Measurements from ENCODE around the gene PKDCC. TPM values are rescaled to one million over a fixed set of nuclear protein-coding genes. Genes with fewer than 3 reads are reported as not detected.
"Not testable (repeated sequence)": the region's sequence is repeated elsewhere in the genome, so short reads cannot be mapped to it uniquely, and the experiment has no call there.

PKDCC gene
- polyA plus RNA-seq, 1 donor (not counting 4 experiments of a cell fraction or from before 2014, with no cell fraction given), result not detected

DNA sequence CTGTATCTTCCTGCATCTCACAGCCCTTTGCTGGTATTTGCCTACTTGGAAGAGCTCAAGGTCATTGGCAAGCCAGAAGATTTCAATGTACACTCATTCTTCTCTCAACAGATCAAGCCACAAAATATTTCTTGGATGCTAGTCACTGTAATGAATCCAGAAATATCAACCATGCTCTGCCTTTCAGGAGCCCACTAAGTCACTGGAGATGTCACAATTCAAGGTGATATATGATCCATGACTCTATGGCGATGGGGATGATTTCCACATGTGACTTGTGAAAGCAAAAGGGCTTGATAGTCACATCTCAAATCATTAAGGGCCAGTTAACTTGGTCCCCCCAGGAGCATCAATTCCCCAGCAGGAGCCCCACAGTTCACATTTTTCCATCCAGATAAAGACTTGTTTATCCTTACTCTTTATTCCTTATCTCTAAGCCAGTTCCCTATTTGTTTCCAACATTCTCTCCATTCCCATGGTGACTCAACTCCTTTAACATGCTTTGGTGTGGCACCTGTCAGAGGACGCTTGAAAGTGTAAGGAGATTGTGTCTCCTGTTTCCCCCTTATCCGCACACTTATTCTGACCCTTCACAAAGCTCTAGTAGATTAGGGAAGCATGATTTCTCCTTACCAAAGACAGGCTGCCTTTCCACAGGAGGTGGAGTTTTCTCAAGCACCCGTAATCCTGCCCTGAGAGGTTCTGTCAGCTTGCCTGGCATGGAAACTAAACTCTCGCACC, 15.8 kb downstream of the PKDCC start:
- no peak overlapping the region for H3K4me3 ChIP-seq (ENCODE audit: control insufficient read depth in 2 of 3, extremely low read depth in 1 of 3, insufficient read depth in 2 of 3, low read depth in 1 of 3, low read length in 3 of 3)
- DNase-seq (ENCODE audit: low read depth, low spot score), result no peak
- H3K27ac ChIP-seq (ENCODE audit: control insufficient read depth, insufficient read depth, low read length), result no peak overlapping the region
- FAIRE-seq, result no peak
- no peaks in the 10 kb centered on the region for H3K9me3 ChIP-seq (ENCODE audit: control insufficient read depth, low read depth, low read length)
- H3K4me1 ChIP-seq (ENCODE audit: control insufficient read depth, extremely low read depth, insufficient read depth, low read length), result no peaks in the 10 kb centered on the region
- no peaks in the 10 kb centered on the region for H4K20me1 ChIP-seq (ENCODE audit: control insufficient read depth, extremely low read depth, insufficient read depth, low read length)
- H3K9me1 ChIP-seq (ENCODE audit: control insufficient read depth, extremely low read depth, insufficient read depth, low read length), result no peaks in the 10 kb centered on the region
- TF ChIP-seq EZH2 (IDR thresholded peaks at IDR 0.05; ENCODE audit: low read length), result no peak
- TF ChIP-seq, protein P1, sequence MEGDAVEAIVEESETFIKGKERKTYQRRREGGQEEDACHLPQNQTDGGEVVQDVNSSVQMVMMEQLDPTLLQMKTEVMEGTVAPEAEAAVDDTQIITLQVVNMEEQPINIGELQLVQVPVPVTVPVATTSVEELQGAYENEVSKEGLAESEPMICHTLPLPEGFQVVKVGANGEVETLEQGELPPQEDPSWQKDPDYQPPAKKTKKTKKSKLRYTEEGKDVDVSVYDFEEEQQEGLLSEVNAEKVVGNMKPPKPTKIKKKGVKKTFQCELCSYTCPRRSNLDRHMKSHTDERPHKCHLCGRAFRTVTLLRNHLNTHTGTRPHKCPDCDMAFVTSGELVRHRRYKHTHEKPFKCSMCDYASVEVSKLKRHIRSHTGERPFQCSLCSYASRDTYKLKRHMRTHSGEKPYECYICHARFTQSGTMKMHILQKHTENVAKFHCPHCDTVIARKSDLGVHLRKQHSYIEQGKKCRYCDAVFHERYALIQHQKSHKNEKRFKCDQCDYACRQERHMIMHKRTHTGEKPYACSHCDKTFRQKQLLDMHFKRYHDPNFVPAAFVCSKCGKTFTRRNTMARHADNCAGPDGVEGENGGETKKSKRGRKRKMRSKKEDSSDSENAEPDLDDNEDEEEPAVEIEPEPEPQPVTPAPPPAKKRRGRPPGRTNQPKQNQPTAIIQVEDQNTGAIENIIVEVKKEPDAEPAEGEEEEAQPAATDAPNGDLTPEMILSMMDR (optimal IDR thresholded peaks at IDR 0.05 in 1 of 3, IDR thresholded peaks at IDR 0.05 in 1 of 3, conservative IDR thresholded peaks at IDR 0.05 in 1 of 3; ENCODE audit: extremely low read depth in 1 of 3, insufficient read depth in 2 of 3, low read length in 3 of 3), result no peak
- H3K79me2 ChIP-seq (ENCODE audit: control insufficient read depth, insufficient read depth, low read length), result no peaks in the 10 kb centered on the region
- H3K9ac ChIP-seq (ENCODE audit: control insufficient read depth, extremely low read depth, insufficient read depth, low read length), result no peak overlapping the region
- no peak overlapping the region for H3K4me2 ChIP-seq (ENCODE audit: control insufficient read depth, extremely low read depth, insufficient read depth, low read depth, low read length)
- no peak overlapping the region for H2AFZ ChIP-seq (ENCODE audit: control insufficient read depth, low read length)
- dilution Hi-C loops (cut with MboI; ENCODE audit: extremely low pct_ligation_motif_present, low sequenced_read_pairs), result no loop called here
- peaks cover 3% of the 10 kb centered on the region for H3K27me3 ChIP-seq (ENCODE audit: control insufficient read depth, extremely low read depth, insufficient read depth, low read length)
- no peaks in the 10 kb centered on the region for H3K36me3 ChIP-seq (ENCODE audit: control insufficient read depth in 2 of 2, extremely low read depth in 1 of 2, insufficient read depth in 2 of 2, low read length in 2 of 2)

DNA sequence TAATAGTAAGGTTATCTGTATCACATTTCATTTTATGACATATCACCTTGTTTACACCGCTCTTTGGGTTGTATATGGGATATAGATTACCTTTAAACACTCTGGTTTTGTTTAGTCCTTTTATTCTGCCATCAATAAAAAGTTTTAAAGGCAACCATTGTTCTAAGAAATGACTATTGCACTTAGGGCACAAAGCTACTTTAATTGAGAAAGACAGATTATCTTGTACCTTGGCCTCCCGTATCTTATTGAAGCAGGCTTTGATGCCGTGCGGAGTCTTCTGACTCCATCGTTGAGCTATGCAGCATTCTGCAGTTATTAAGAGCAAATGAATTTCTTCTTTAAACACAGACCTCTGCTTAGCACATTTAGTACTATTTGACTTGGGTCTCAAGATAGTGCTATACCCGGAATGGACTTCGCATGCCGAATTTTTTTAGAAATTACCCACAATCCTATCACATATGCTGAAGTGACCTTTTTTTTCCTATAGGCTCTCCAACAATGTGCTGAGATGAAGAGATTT, 16.7 kb downstream of the PKDCC start:
- H3K36me3 ChIP-seq (ENCODE audit: control insufficient read depth in 2 of 2, extremely low read depth in 1 of 2, insufficient read depth in 2 of 2, low read length in 2 of 2), result no peaks in the 10 kb centered on the region
- no peak overlapping the region for H2AFZ ChIP-seq (ENCODE audit: control insufficient read depth, low read length)
- H3K9ac ChIP-seq (ENCODE audit: control insufficient read depth, extremely low read depth, insufficient read depth, low read length), result no peak overlapping the region
- no peaks in the 10 kb centered on the region for H4K20me1 ChIP-seq (ENCODE audit: control insufficient read depth, extremely low read depth, insufficient read depth, low read length)
- DNase-seq (ENCODE audit: low read depth, low spot score) (no peak), FAIRE-seq (no peak)
- no peak overlapping the region for H3K27ac ChIP-seq (ENCODE audit: control insufficient read depth, insufficient read depth, low read length)
- no peak overlapping the region for H3K4me2 ChIP-seq (ENCODE audit: control insufficient read depth, extremely low read depth, insufficient read depth, low read depth, low read length)
- no peaks in the 10 kb centered on the region for H3K4me1 ChIP-seq (ENCODE audit: control insufficient read depth, extremely low read depth, insufficient read depth, low read length)
- H3K9me1 ChIP-seq (ENCODE audit: control insufficient read depth, extremely low read depth, insufficient read depth, low read length), result no peaks in the 10 kb centered on the region
- TF ChIP-seq EZH2 (IDR thresholded peaks at IDR 0.05; ENCODE audit: low read length), result no peak
- TF ChIP-seq, protein P1 (optimal IDR thresholded peaks at IDR 0.05 in 1 of 3, IDR thresholded peaks at IDR 0.05 in 1 of 3, conservative IDR thresholded peaks at IDR 0.05 in 1 of 3; ENCODE audit: extremely low read depth in 1 of 3, insufficient read depth in 2 of 3, low read length in 3 of 3), result no peak
- dilution Hi-C loops (cut with MboI; ENCODE audit: extremely low pct_ligation_motif_present, low sequenced_read_pairs), result no loop called here
- no peaks in the 10 kb centered on the region for H3K79me2 ChIP-seq (ENCODE audit: control insufficient read depth, insufficient read depth, low read length)
- H3K27me3 ChIP-seq (ENCODE audit: control insufficient read depth, extremely low read depth, insufficient read depth, low read length), result peaks cover 3% of the 10 kb centered on the region
- H3K9me3 ChIP-seq (ENCODE audit: control insufficient read depth, low read depth, low read length), result no peaks in the 10 kb centered on the region
- H3K4me3 ChIP-seq (ENCODE audit: control insufficient read depth in 2 of 3, extremely low read depth in 1 of 3, insufficient read depth in 2 of 3, low read depth in 1 of 3, low read length in 3 of 3), result no peak overlapping the region

DNA sequence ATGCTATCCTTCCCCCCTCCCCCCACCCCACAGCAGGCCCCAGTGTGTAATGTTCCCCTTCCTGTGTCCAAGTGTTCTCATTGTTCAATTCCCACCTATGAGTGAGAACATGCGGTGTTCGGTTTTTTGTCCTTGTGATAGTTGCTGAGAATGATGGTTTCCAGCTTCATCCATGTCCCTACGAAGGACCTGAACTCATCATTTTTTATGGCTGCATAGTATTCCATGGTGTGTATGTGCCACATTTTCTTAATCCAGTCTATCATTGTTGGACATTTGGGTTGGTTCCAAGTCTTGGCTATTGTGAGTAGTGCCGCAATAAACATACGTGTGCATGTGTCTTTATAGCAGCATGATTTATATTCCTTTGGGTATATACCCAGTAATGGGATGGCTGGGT, 17.9 kb downstream of the PKDCC start:
- not testable (repeated sequence) for DNase-seq (ENCODE audit: low read depth, low spot score)

DNA sequence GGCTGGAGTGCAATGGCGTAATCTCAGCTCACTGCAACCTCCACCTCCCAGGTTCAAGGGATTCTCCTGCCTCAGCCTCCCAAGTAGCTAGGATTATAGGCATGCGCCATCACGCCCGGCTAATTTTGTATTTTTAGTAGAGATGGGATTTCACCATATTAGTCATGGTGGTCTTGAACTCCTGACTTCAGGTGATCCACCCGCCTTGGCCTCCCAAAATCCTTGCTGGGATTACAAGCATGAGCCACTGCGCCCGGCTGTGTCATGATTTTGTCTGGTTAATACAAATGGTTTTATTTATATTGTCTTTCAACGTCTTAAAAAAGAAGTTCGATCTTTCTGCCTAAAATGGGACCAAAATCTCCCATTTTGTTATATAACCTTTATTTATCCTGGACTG, 19.2 kb downstream of the PKDCC start:
- H3K27me3 ChIP-seq (ENCODE audit: control insufficient read depth, extremely low read depth, insufficient read depth, low read length); H3K36me3 ChIP-seq (ENCODE audit: control insufficient read depth in 2 of 2, extremely low read depth in 1 of 2, insufficient read depth in 2 of 2, low read length in 2 of 2); H4K20me1 ChIP-seq (ENCODE audit: control insufficient read depth, extremely low read depth, insufficient read depth, low read length); FAIRE-seq; H3K27ac ChIP-seq (ENCODE audit: control insufficient read depth, insufficient read depth, low read length); H3K9me3 ChIP-seq (ENCODE audit: control insufficient read depth, low read depth, low read length); H3K4me1 ChIP-seq (ENCODE audit: control insufficient read depth, extremely low read depth, insufficient read depth, low read length); DNase-seq (ENCODE audit: low read depth, low spot score); H3K4me2 ChIP-seq (ENCODE audit: control insufficient read depth, extremely low read depth, insufficient read depth, low read depth, low read length); H3K4me3 ChIP-seq (ENCODE audit: control insufficient read depth in 2 of 3, extremely low read depth in 1 of 3, insufficient read depth in 2 of 3, low read depth in 1 of 3, low read length in 3 of 3); H2AFZ ChIP-seq (ENCODE audit: control insufficient read depth, low read length); H3K9ac ChIP-seq (ENCODE audit: control insufficient read depth, extremely low read depth, insufficient read depth, low read length); dilution Hi-C loops (cut with MboI; ENCODE audit: extremely low pct_ligation_motif_present, low sequenced_read_pairs); H3K79me2 ChIP-seq (ENCODE audit: control insufficient read depth, insufficient read depth, low read length); H3K9me1 ChIP-seq (ENCODE audit: control insufficient read depth, extremely low read depth, insufficient read depth, low read length): not testable (repeated sequence)

More for the DNA sequence above, 17.9 kb downstream of the PKDCC start:
- FAIRE-seq; H3K27me3 ChIP-seq (ENCODE audit: control insufficient read depth, extremely low read depth, insufficient read depth, low read length); H3K79me2 ChIP-seq (ENCODE audit: control insufficient read depth, insufficient read depth, low read length); H4K20me1 ChIP-seq (ENCODE audit: control insufficient read depth, extremely low read depth, insufficient read depth, low read length); H3K4me1 ChIP-seq (ENCODE audit: control insufficient read depth, extremely low read depth, insufficient read depth, low read length); H3K9ac ChIP-seq (ENCODE audit: control insufficient read depth, extremely low read depth, insufficient read depth, low read length); H3K4me2 ChIP-seq (ENCODE audit: control insufficient read depth, extremely low read depth, insufficient read depth, low read depth, low read length); H3K36me3 ChIP-seq (ENCODE audit: control insufficient read depth in 2 of 2, extremely low read depth in 1 of 2, insufficient read depth in 2 of 2, low read length in 2 of 2); H3K9me3 ChIP-seq (ENCODE audit: control insufficient read depth, low read depth, low read length); H3K27ac ChIP-seq (ENCODE audit: control insufficient read depth, insufficient read depth, low read length); H3K9me1 ChIP-seq (ENCODE audit: control insufficient read depth, extremely low read depth, insufficient read depth, low read length); H3K4me3 ChIP-seq (ENCODE audit: control insufficient read depth in 2 of 3, extremely low read depth in 1 of 3, insufficient read depth in 2 of 3, low read depth in 1 of 3, low read length in 3 of 3); H2AFZ ChIP-seq (ENCODE audit: control insufficient read depth, low read length); dilution Hi-C loops (cut with MboI; ENCODE audit: extremely low pct_ligation_motif_present, low sequenced_read_pairs): not testable (repeated sequence)

Data from keratinocyte (primary cell).